ENCODE measurements around the gene TMEM170A. TPM values are rescaled to one million over a fixed set of nuclear protein-coding genes. Genes with fewer than 3 reads are reported as not detected.

Gene TMEM170A
- total and polyA plus RNA-seq, 2 experiments from 2014 or later, result 31.0 to 68.5 TPM

- no peak for TF ChIP-seq REST (IDR thresholded peaks at IDR 0.05; ENCODE audit: unreplicated experiment)
- Mint-ChIP-seq H3K4me3 (no peak overlapping the region), H3K36me3 (ENCODE audit: low read depth) (peaks cover 8% of the 10 kb centered on the region; the same call in 2 of the 3 replicates), H3K27me3 (ENCODE audit: insufficient read depth, low read depth, poor library complexity) (peaks cover 7% of the 10 kb centered on the region), H3K4me1 (peaks cover 63% of the 10 kb centered on the region), H3K9me3 (no peaks in the 10 kb centered on the region), H3K27ac (no peak overlapping the region)
- Histone ChIP-seq H3K36me3 (ENCODE audit: insufficient read depth) (no peaks in the 10 kb centered on the region), H3K27ac (ENCODE audit: low read depth) (no peak overlapping the region), H3K4me3 (no peak overlapping the region), H3K9me2 (ENCODE audit: insufficient read depth) (no peaks in the 10 kb centered on the region), H2AFZ (no peak overlapping the region), H3F3A (replicated peaks; ENCODE audit: low read depth) (no peaks in the 10 kb centered on the region), H4K20me1 (replicated peaks; ENCODE audit: insufficient read depth) (peaks cover 83% of the 10 kb centered on the region), H3K4me1 (ENCODE audit: insufficient read depth) (peaks cover 33% of the 10 kb centered on the region), H3K79me2 (replicated peaks; ENCODE audit: insufficient read depth) (peaks cover 100% of the 10 kb centered on the region), H3K27me3 (ENCODE audit: insufficient read depth) (no peaks in the 10 kb centered on the region), H3K4me2 (no peak overlapping the region)
- no peak for DNase-seq (ENCODE audit: low spot score)
- ATAC-seq, result no peak
These were observed 6.0 kb downstream of the TMEM170A start for GRCh38 chr16:75458439-75458838.

GRCh38 chr16:75458029-75458428 is 6.5 kb downstream of the TMEM170A start:
- Histone ChIP-seq H3K4me1 (ENCODE audit: insufficient read depth) (peaks cover 31% of the 10 kb centered on the region), H3K27ac (ENCODE audit: low read depth) (no peak overlapping the region), H4K20me1 (replicated peaks; ENCODE audit: insufficient read depth) (peaks cover 84% of the 10 kb centered on the region), H3K79me2 (replicated peaks; ENCODE audit: insufficient read depth) (peaks cover 100% of the 10 kb centered on the region), H3K27me3 (ENCODE audit: insufficient read depth) (no peaks in the 10 kb centered on the region), H2AFZ (no peak overlapping the region), H3K4me2 (no peak overlapping the region), H3K36me3 (ENCODE audit: insufficient read depth) (no peaks in the 10 kb centered on the region), H3F3A (replicated peaks; ENCODE audit: low read depth) (no peaks in the 10 kb centered on the region), H3K9me2 (ENCODE audit: insufficient read depth) (no peaks in the 10 kb centered on the region), H3K4me3 (no peak overlapping the region)
- peaks cover 7% of the 10 kb centered on the region; the same call in 2 of the 3 replicates for H3K36me3 Mint-ChIP-seq (ENCODE audit: low read depth)
- no peak overlapping the region for H3K27ac Mint-ChIP-seq
- H3K27me3 Mint-ChIP-seq (ENCODE audit: insufficient read depth, low read depth, poor library complexity), result peaks cover 7% of the 10 kb centered on the region
- no peak overlapping the region for H3K4me3 Mint-ChIP-seq
- no peak for ATAC-seq
- H3K9me3 Mint-ChIP-seq, result no peaks in the 10 kb centered on the region
- peaks cover 59% of the 10 kb centered on the region for H3K4me1 Mint-ChIP-seq
- DNase-seq (ENCODE audit: low spot score), result no peak
- TF ChIP-seq STAT1 (IDR thresholded peaks at IDR 0.05; ENCODE audit: unreplicated experiment), result no peak
- TF ChIP-seq CTCF (conservative IDR thresholded peaks at IDR 0.05; ENCODE audit: low read depth in 2 of 2), result no peak
- TF ChIP-seq ZNF114 (CRISPR knock-in tag; IDR thresholded peaks at IDR 0.05), result no peak
- no peak for TF ChIP-seq POLR2AphosphoS5 (IDR thresholded peaks at IDR 0.05; ENCODE audit: low read depth)
- TF ChIP-seq, protein P1, sequence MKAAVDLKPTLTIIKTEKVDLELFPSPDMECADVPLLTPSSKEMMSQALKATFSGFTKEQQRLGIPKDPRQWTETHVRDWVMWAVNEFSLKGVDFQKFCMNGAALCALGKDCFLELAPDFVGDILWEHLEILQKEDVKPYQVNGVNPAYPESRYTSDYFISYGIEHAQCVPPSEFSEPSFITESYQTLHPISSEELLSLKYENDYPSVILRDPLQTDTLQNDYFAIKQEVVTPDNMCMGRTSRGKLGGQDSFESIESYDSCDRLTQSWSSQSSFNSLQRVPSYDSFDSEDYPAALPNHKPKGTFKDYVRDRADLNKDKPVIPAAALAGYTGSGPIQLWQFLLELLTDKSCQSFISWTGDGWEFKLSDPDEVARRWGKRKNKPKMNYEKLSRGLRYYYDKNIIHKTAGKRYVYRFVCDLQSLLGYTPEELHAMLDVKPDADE (IDR thresholded peaks at IDR 0.05), result no peak
- no peak for TF ChIP-seq REST (IDR thresholded peaks at IDR 0.05; ENCODE audit: unreplicated experiment)
- TF ChIP-seq CREB1 (CRISPR knock-in tag; IDR thresholded peaks at IDR 0.05; ENCODE audit: low read depth), result no peak
- TF ChIP-seq ZNF331 (CRISPR knock-in tag; IDR thresholded peaks at IDR 0.05; ENCODE audit: low read depth), result no peak
- no peak for TF ChIP-seq JUNB (IDR thresholded peaks at IDR 0.05; ENCODE audit: unreplicated experiment)

Measured in GM23338 (cell line).